HepG2 (cell line): ENCODE data around the gene SCYGR8. TPM values are rescaled to one million over a fixed set of nuclear protein-coding genes. Genes with fewer than 3 reads are reported as not detected.

Experiments used
- DPF2 ChIP-seq: sonication (generic); formaldehyde crosslinking; IDR thresholded peaks from 2 replicates; pipeline ENCODE4 v1.4.0; 2020; ENCODE audit warnings: mild to moderate bottlenecking, low read depth, missing genetic modification reagents, borderline replicate concordance
- FOXM1 ChIP-seq: sonication (generic); formaldehyde crosslinking; IDR thresholded peaks from 2 replicates; pipeline ENCODE4 v1.5.0; 2020; ENCODE audit warnings: missing genetic modification reagents
- HMGA1 ChIP-seq: sonication (generic); formaldehyde crosslinking; conservative IDR thresholded peaks from 2 replicates; pipeline ENCODE4 v1.4.0; 2020; ENCODE audit warnings: missing genetic modification reagents
- KAT7 ChIP-seq: IDR thresholded peaks from 2 replicates; pipeline ENCODE4 v1.6.1; 2018; ENCODE audit warnings: borderline replicate concordance, missing compliant biosample characterization
- MTF1 ChIP-seq: sonication (generic); formaldehyde crosslinking; IDR thresholded peaks from 2 replicates; pipeline ENCODE4 v1.5.0; 2020; ENCODE audit warnings: missing genetic modification reagents
- NFE2 ChIP-seq: sonication (generic); formaldehyde crosslinking; IDR thresholded peaks from 2 replicates; pipeline ENCODE4 v1.4.0; 2020; ENCODE audit warnings: missing genetic modification reagents
- PAWR ChIP-seq: sonication (generic); formaldehyde crosslinking; IDR thresholded peaks from 2 replicates; pipeline ENCODE4 v1.4.0; 2020; ENCODE audit warnings: missing genetic modification reagents, mild to moderate bottlenecking, borderline replicate concordance
- ZFP82 ChIP-seq: sonication (generic); formaldehyde crosslinking; IDR thresholded peaks from 2 replicates; pipeline ENCODE4 v1.5.1; 2020; ENCODE audit warnings: mild to moderate bottlenecking, missing genetic modification reagents, borderline replicate concordance
- ZNF510 ChIP-seq: sonication (generic); formaldehyde crosslinking; IDR thresholded peaks from 2 replicates; pipeline ENCODE4 v1.4.0; 2020; ENCODE audit warnings: low read depth, mild to moderate bottlenecking, missing genetic modification reagents
- ZNF772 ChIP-seq: sonication (generic); formaldehyde crosslinking; IDR thresholded peaks from 2 replicates; pipeline ENCODE4 v1.5.0; 2020; ENCODE audit warnings: mild to moderate bottlenecking, missing genetic modification reagents
- ZSCAN12 ChIP-seq: sonication (generic); formaldehyde crosslinking; IDR thresholded peaks from 2 replicates; pipeline ENCODE4 v1.9.0; 2021; ENCODE audit warnings: mild to moderate bottlenecking, missing genetic modification reagents
- polyA plus RNA-seq, 8 experiments: library from polyadenylated mRNA; depleted of rRNA in 3 of 8; stranded (reverse) in 7 of 8; unstranded in 1 of 8; fragments of >200 nt; fragmentation: Illumina TruSeq in 4 of 8; extraction: Trizol in 4 of 8; gene quantifications; 2 replicates each; pipeline versions ENCODE4 v1.2.1 to v1.2.3, GENCODE V29; 2011 to 2016; ENCODE audit warnings: low read depth in 4 of 8, missing spikeins in 1 of 8, mixed read lengths in 1 of 8; ENCODE audit not compliant: insufficient read depth in 1 of 8
- total RNA-seq, 5 experiments: library from RNA; depleted of rRNA; stranded (reverse); fragments of >200 nt; fragmentation: Illumina TruSeq; extraction: Trizol; gene quantifications; 2 replicates each; pipeline ENCODE4 v1.2.3, GENCODE V29; 2016; ENCODE audit warnings: low read depth in 1 of 5
- TF ChIP-seq, protein P1 (sequence below): sonication (generic); formaldehyde crosslinking; IDR thresholded peaks from 2 replicates; pipeline ENCODE4 v1.4.0; 2020; ENCODE audit warnings: missing genetic modification reagents
- TF ChIP-seq, protein P2 (sequence below): sonication (generic); formaldehyde crosslinking; IDR thresholded peaks from 2 replicates; pipeline ENCODE4 v1.4.0; 2020; ENCODE audit warnings: low read depth, mild to moderate bottlenecking, missing genetic modification reagents
- TF ChIP-seq, protein P3 (sequence below): sonication (generic); formaldehyde crosslinking; IDR thresholded peaks from 2 replicates; pipeline ENCODE4 v1.5.1; 2020; ENCODE audit warnings: mild to moderate bottlenecking, missing genetic modification reagents, moderate library complexity
- TF ChIP-seq, protein P4 (sequence below): sonication (generic); formaldehyde crosslinking; IDR thresholded peaks from 2 replicates; pipeline ENCODE4 v1.8.0; 2022; ENCODE audit warnings: low read depth, missing genetic modification reagents
- TF ChIP-seq, protein P5 (sequence below): sonication (generic); formaldehyde crosslinking; IDR thresholded peaks from 2 replicates; pipeline ENCODE4 v1.4.0; 2020; ENCODE audit warnings: low read depth, missing genetic modification reagents
- TF ChIP-seq, protein P6 (sequence below): sonication (generic); formaldehyde crosslinking; conservative IDR thresholded peaks from 2 replicates; pipeline ENCODE4 v1.5.0; 2020; ENCODE audit warnings: missing genetic modification reagents

SCYGR8 gene
- total and polyA plus RNA-seq, 2 of the 13 experiments (the other 11 are each of a cell fraction or from before 2014, with no cell fraction given) = not detected

DNA sequence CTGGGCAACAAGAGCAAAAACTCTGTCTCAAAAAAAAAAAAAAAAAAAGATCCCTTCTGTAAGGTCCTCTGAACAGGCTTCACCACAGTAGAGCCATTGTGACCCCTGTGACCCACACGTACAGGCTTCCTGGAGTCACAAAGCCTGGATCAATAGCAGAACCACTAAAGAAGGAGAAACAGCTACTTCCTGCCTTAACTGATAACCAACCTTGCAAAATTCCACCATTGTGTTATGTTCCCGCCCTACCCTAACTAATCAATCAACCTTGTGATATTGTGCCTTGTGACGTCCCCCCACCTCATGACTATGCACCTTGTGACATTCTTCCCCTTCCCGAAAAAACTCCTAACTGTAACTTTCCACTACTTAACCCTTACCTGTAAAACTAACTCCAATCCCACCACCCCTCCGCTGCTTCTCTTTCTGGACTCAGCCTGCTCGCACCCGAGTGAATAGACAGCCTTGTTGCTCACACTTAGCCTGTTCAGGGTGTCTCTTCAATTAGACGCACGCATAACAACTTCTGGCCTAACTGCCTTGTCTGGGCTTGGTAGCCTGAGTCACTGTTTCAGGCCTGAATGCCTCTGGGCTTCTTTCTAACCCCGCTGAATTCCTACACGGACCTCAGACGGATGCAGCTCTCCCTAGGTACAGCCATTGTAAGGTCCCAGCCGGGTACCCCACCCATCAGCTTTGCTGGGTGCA lies 13.9 kb downstream of the SCYGR8 start (continued):
- TF ChIP-seq KAT7 (CRISPR knock-in tag) (no peak), PAWR (CRISPR knock-in tag) (no peak), ZNF772 (peak; percentile 74; the same call in 1 of the 2 replicates), FOXM1 (CRISPR knock-in tag) (no peak), ZSCAN12 (CRISPR knock-in tag) (no peak), MTF1 (CRISPR knock-in tag) (no peak), HMGA1 (CRISPR knock-in tag) (no peak), DPF2 (CRISPR knock-in tag) (peak; percentile 44; the same call in 1 of the 2 replicates), ZNF510 (CRISPR knock-in tag) (no peak), ZFP82 (CRISPR knock-in tag) (0 out of 2 replicates have a peak, but pooled peaks have one; percentile 37), NFE2 (no peak)
- TF ChIP-seq, protein P1, sequence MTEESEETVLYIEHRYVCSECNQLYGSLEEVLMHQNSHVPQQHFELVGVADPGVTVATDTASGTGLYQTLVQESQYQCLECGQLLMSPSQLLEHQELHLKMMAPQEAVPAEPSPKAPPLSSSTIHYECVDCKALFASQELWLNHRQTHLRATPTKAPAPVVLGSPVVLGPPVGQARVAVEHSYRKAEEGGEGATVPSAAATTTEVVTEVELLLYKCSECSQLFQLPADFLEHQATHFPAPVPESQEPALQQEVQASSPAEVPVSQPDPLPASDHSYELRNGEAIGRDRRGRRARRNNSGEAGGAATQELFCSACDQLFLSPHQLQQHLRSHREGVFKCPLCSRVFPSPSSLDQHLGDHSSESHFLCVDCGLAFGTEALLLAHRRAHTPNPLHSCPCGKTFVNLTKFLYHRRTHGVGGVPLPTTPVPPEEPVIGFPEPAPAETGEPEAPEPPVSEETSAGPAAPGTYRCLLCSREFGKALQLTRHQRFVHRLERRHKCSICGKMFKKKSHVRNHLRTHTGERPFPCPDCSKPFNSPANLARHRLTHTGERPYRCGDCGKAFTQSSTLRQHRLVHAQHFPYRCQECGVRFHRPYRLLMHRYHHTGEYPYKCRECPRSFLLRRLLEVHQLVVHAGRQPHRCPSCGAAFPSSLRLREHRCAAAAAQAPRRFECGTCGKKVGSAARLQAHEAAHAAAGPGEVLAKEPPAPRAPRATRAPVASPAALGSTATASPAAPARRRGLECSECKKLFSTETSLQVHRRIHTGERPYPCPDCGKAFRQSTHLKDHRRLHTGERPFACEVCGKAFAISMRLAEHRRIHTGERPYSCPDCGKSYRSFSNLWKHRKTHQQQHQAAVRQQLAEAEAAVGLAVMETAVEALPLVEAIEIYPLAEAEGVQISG = no peak
- TF ChIP-seq, protein P2, sequence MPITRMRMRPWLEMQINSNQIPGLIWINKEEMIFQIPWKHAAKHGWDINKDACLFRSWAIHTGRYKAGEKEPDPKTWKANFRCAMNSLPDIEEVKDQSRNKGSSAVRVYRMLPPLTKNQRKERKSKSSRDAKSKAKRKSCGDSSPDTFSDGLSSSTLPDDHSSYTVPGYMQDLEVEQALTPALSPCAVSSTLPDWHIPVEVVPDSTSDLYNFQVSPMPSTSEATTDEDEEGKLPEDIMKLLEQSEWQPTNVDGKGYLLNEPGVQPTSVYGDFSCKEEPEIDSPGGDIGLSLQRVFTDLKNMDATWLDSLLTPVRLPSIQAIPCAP (CRISPR knock-in tag) = no peak
- TF ChIP-seq, protein P3, sequence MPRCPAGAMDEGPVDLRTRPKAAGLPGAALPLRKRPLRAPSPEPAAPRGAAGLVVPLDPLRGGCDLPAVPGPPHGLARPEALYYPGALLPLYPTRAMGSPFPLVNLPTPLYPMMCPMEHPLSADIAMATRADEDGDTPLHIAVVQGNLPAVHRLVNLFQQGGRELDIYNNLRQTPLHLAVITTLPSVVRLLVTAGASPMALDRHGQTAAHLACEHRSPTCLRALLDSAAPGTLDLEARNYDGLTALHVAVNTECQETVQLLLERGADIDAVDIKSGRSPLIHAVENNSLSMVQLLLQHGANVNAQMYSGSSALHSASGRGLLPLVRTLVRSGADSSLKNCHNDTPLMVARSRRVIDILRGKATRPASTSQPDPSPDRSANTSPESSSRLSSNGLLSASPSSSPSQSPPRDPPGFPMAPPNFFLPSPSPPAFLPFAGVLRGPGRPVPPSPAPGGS (CRISPR knock-in tag) = no peak
- TF ChIP-seq, protein P4, sequence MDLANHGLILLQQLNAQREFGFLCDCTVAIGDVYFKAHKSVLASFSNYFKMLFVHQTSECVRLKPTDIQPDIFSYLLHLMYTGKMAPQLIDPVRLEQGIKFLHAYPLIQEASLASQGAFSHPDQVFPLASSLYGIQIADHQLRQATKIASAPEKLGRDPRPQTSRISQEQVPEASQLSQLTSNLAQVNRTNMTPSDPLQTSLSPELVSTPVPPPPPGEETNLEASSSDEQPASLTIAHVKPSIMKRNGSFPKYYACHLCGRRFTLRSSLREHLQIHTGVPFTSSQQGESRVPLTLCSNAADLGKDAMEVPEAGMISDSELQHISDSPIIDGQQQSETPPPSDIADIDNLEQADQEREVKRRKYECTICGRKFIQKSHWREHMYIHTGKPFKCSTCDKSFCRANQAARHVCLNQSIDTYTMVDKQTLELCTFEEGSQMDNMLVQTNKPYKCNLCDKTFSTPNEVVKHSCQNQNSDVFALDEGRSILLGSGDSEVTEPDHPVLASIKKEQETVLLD (CRISPR knock-in tag) = no peak
- TF ChIP-seq, protein P5, sequence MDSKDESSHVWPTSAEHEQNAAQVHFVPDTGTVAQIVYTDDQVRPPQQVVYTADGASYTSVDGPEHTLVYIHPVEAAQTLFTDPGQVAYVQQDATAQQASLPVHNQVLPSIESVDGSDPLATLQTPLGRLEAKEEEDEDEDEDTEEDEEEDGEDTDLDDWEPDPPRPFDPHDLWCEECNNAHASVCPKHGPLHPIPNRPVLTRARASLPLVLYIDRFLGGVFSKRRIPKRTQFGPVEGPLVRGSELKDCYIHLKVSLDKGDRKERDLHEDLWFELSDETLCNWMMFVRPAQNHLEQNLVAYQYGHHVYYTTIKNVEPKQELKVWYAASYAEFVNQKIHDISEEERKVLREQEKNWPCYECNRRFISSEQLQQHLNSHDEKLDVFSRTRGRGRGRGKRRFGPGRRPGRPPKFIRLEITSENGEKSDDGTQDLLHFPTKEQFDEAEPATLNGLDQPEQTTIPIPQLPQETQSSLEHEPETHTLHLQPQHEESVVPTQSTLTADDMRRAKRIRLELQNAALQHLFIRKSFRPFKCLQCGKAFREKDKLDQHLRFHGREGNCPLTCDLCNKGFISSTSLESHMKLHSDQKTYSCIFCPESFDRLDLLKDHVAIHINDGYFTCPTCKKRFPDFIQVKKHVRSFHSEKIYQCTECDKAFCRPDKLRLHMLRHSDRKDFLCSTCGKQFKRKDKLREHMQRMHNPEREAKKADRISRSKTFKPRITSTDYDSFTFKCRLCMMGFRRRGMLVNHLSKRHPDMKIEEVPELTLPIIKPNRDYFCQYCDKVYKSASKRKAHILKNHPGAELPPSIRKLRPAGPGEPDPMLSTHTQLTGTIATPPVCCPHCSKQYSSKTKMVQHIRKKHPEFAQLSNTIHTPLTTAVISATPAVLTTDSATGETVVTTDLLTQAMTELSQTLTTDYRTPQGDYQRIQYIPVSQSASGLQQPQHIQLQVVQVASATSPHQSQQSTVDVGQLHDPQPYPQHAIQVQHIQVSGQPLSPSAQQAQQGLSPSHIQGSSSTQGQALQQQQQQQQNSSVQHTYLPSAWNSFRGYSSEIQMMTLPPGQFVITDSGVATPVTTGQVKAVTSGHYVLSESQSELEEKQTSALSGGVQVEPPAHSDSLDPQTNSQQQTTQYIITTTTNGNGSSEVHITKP (CRISPR knock-in tag) = no peak
- TF ChIP-seq, protein P6, sequence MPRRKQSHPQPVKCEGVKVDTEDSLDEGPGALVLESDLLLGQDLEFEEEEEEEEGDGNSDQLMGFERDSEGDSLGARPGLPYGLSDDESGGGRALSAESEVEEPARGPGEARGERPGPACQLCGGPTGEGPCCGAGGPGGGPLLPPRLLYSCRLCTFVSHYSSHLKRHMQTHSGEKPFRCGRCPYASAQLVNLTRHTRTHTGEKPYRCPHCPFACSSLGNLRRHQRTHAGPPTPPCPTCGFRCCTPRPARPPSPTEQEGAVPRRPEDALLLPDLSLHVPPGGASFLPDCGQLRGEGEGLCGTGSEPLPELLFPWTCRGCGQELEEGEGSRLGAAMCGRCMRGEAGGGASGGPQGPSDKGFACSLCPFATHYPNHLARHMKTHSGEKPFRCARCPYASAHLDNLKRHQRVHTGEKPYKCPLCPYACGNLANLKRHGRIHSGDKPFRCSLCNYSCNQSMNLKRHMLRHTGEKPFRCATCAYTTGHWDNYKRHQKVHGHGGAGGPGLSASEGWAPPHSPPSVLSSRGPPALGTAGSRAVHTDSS (CRISPR knock-in tag) = no peak
